Embryonic facial prominence (tissue), 1 donor: ENCODE results near the gene G6PC3.
"Not testable (repeated sequence)": the region's sequence is repeated elsewhere in the genome, so short reads cannot be mapped to it uniquely, and the experiment has no call there.

Experiments
- DNase-seq: peaks from one replicate; pipeline ENCODE4 v3.0.0-alpha.2; 2016; ENCODE audit errors: extremely low spot score

G6PC3 gene

GRCh38 chr17:44070455-44071197 is at the start of gene G6PC3:
G6PC3 (plus strand) TSS chr17:44070735; CDS start chr17:44070966, 231 bp downstream.
- DNase-seq, result peak; percentile 89

GRCh38 chr17:44021227-44021626 is 49.3 kb upstream of the G6PC3 start:
- not testable (repeated sequence) for DNase-seq

GRCh38 chr17:44022246-44022645 is 48.3 kb upstream of the G6PC3 start:
- DNase-seq, result no peak

- no peak for DNase-seq
Observed at GRCh38 chr17:44023545-44024270, 46.8 kb upstream of the G6PC3 start.

- no peak for DNase-seq
Observed at GRCh38 chr17:44024271-44024663, 46.3 kb upstream of the G6PC3 start.

- no peak for DNase-seq
Observed at GRCh38 chr17:44024853-44025252, 45.7 kb upstream of the G6PC3 start.

GRCh38 chr17:44029736-44030135 is 40.8 kb upstream of the G6PC3 start:
- DNase-seq, result no peak

GRCh38 chr17:44030482-44030881 is 40.1 kb upstream of the G6PC3 start:
- no peak for DNase-seq

- no peak for DNase-seq
Observed at GRCh38 chr17:44033861-44034408, 36.6 kb upstream of the G6PC3 start.

- not testable (repeated sequence) for DNase-seq
Observed at GRCh38 chr17:44034688-44035087, 35.8 kb upstream of the G6PC3 start.

GRCh38 chr17:44037471-44037870 is 33.1 kb upstream of the G6PC3 start:
- no peak for DNase-seq

GRCh38 chr17:44038604-44039011 is 31.9 kb upstream of the G6PC3 start:
- no peak for DNase-seq

GRCh38 chr17:44039829-44040635 is 30.5 kb upstream of the G6PC3 start:
- no peak for DNase-seq

GRCh38 chr17:44043272-44043696 is 27.3 kb upstream of the G6PC3 start:
- no peak for DNase-seq

GRCh38 chr17:44044071-44044470 is 26.5 kb upstream of the G6PC3 start:
- DNase-seq, result no peak

GRCh38 chr17:44045486-44045885 is 25.0 kb upstream of the G6PC3 start:
- DNase-seq, result no peak

- DNase-seq, result not testable (repeated sequence)
Observed at GRCh38 chr17:44046893-44047292, 23.6 kb upstream of the G6PC3 start.

- DNase-seq, result no peak
Observed at GRCh38 chr17:44049294-44050060, 21.1 kb upstream of the G6PC3 start.

GRCh38 chr17:44053125-44053872 is 17.2 kb upstream of the G6PC3 start:
- DNase-seq, result no peak

GRCh38 chr17:44059101-44059892 is 11.2 kb upstream of the G6PC3 start:
- DNase-seq, result no peak
